GM12801 (cell line): ENCODE results near the gene SKP2.

ENCODE experiments used
- CTCF ChIP-seq: IDR thresholded peaks from one replicate; pipeline ENCODE4 v1.5.1; 2011; ENCODE audit warnings: control low read depth; ENCODE audit not compliant: insufficient read length; ENCODE audit errors: extremely low read depth

Gene SKP2

DNA sequence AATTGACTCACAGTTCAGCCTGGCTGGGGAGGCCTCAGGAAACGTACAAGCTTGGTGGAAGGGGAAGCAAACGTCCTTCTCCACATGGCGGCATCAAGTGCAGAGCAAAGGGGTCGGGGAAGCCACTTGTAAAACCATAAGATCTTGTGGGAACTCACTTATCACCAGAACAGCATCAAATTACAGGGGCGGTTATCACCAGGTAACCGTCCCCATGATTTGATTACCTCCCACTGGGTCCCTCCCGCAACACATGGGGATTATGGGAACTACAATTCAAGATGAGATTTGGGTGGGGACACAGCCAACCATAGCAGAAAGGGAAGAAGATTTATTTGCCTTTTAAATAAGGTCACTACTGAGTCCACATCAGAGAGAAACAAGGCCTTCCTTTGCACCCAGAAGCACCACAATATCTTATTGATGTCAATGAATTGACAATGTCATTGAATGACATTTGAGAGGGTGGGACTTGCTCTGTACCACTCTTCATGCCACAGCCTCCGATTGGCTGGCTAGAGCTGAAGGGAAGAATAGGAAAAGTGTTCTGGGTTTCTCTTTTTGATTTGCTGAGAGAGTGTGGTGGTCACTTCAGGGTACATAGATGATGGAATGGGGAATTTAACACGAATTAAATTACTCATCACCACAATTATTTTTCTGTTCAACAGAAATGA is 11.0 kb downstream of the SKP2 start:
- no peak for TF ChIP-seq CTCF

DNA sequence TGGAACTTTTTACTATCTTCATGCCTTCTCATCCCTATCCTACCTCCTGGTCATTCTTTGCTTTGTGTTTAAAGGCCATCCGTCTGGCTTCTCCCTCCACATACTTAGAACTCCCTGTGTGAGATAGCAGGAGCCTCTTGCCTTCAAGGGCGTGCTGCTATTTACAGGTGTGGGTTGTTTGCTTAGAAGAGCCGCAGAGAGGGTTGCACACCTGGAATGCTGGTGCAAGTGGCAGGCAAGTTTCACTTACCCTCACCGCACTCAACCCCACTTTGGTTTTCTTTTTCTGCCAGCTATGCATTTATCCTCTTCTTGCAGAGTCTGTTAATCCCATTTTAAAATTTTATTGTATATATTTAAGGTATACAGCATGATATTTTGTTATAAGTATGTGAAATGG is 12.6 kb downstream of the SKP2 start:
- TF ChIP-seq CTCF, result no peak

- TF ChIP-seq CTCF, result no peak
These were observed 16.8 kb downstream of the SKP2 start for GRCh38 chr5:36168737-36169136.

- no peak for TF ChIP-seq CTCF
These were observed 19.0 kb downstream of the SKP2 start for GRCh38 chr5:36170832-36171424.

DNA sequence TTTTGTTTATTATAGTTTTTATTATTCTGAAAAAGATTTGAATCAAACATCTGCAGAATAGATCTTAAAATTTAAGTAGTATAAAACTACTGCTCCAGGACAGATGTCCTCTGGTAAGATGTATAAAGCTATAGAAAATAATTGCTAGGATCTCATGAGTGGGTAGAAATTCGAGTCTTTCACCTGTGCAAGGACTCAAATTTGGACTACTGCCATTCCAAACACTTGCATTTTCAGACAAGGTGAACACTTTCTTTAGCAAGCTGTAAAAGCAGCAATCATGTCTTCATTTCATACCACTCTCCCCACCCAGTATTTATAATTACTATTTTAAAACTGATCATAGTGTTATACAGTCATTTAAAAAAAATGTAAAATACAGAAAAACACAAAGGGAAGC is 20.7 kb downstream of the SKP2 start:
- no peak for TF ChIP-seq CTCF

- TF ChIP-seq CTCF, result no peak
These were observed 21.5 kb downstream of the SKP2 start for GRCh38 chr5:36173426-36173825.

DNA sequence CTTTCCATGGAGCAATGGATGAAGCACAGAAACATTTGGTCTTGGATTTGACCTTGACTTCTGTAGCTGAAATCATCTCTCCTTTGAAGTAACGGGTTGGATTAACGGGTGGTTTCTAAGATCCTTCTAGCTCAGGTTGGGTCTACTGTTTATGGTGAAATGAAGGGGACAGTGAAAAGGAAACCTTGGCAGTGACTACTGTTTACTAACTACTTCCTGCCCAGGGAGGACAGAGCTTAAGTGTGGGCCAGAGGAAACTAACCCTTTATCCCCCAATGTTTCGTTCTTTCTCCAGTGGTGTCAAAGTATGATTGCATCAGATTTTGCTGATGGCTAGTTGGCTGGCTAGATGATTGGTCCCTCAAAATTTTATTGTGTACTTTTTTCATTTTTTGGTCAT is 22.2 kb downstream of the SKP2 start:
- TF ChIP-seq CTCF, result no peak
